CD4-positive, alpha-beta T cell (primary cell): ENCODE results near the gene KSR2. TPM values are rescaled to one million over a fixed set of nuclear protein-coding genes. Genes with fewer than 3 reads are reported as not detected.

Experiments
- ATAC-seq: fragments of 200-7000 bp; cut with Tn5 transposase; one replicate; pipeline ENCODE4 v1.10.0; 2022; ENCODE audit warnings: mild to moderate bottlenecking; ENCODE audit not compliant: poor library complexity
- CTCF ChIA-PET: fragments of 350-600 bp; sonication (Branson Sonifier 250); formaldehyde crosslinking; loops from one replicate; lab custom pipeline; 2021; ENCODE audit warnings: antibody characterized with exemption, inconsistent platforms; lab: Charles Lee
- POLR2A ChIA-PET: fragments of 350-600 bp; sonication (Branson Sonifier 250); formaldehyde crosslinking; loops from one replicate; lab custom pipeline; 2021; ENCODE audit warnings: antibody characterized with exemption, inconsistent platforms; lab: Charles Lee
- DNase-seq, 14 experiments: peaks; one replicate each; pipeline ENCODE4 v3.0.0-alpha.2; 2013 to 2020; ENCODE audit warnings: mixed read lengths in 2 of 14
- H3K27ac ChIP-seq, 2 donors: one replicate each; pipeline versions ENCODE4 v1.5.1 to v1.7.0; 2013; ENCODE audit warnings: low read length in 2 of 2, low read depth in 1 of 2, mild to moderate bottlenecking in 1 of 2
- H3K27me3 ChIP-seq, 2 experiments: 1 replicate in 1 of 2; 2 replicates in 1 of 2; pipeline versions ENCODE4 v1.6.1 to v1.7.0; 2013; ENCODE audit warnings: low read length in 2 of 2, control low read depth in 1 of 2, mild to moderate bottlenecking in 1 of 2, moderate library complexity in 1 of 2; ENCODE audit not compliant: insufficient read depth in 2 of 2, control insufficient read depth in 1 of 2
- H3K36me3 ChIP-seq: one replicate; pipeline ENCODE4 v1.6.1; 2013; ENCODE audit warnings: low read length, control low read depth; ENCODE audit not compliant: insufficient read depth
- H3K4me1 ChIP-seq: one replicate; pipeline ENCODE4 v1.6.1; 2013; ENCODE audit warnings: low read length, control low read depth; ENCODE audit not compliant: insufficient read depth
- H3K4me3 ChIP-seq: one replicate; pipeline ENCODE4 v1.5.1; 2013; ENCODE audit warnings: mild to moderate bottlenecking, low read length, moderate library complexity
- H3K9me3 ChIP-seq, 2 experiments: 1 replicate in 1 of 2; 2 replicates in 1 of 2; pipeline versions ENCODE4 v1.6.1 to v1.7.0; 2013; ENCODE audit warnings: low read length in 2 of 2, mild to moderate bottlenecking in 2 of 2, control low read depth in 1 of 2, moderate library complexity in 1 of 2; ENCODE audit not compliant: control insufficient read depth in 1 of 2, insufficient read depth in 1 of 2
- H3K27ac Mint-ChIP-seq: one replicate; pipeline ENCODE4 v1.8.0; 2020; ENCODE audit warnings: mixed read lengths
- H3K27me3 Mint-ChIP-seq: one replicate; pipeline ENCODE4 v1.8.0; 2021; ENCODE audit warnings: mixed read lengths
- H3K36me3 Mint-ChIP-seq: one replicate; pipeline ENCODE4 v1.8.0; 2021; ENCODE audit warnings: low read depth, mixed read lengths
- H3K4me1 Mint-ChIP-seq: one replicate; pipeline ENCODE4 v1.8.0; 2021; ENCODE audit warnings: low read depth, mixed read lengths
- H3K4me3 Mint-ChIP-seq: one replicate; pipeline ENCODE4 v1.8.0; 2020; ENCODE audit warnings: mild to moderate bottlenecking, mixed read lengths
- H3K9me3 Mint-ChIP-seq: one replicate; pipeline ENCODE4 v1.8.0; 2020; ENCODE audit warnings: mixed read lengths
- CTCF ChIP-seq: fragments of 200-600 bp; IDR thresholded peaks from one replicate; pipeline ENCODE4 v1.8.0; 2022; ENCODE audit warnings: antibody characterized with exemption, mild to moderate bottlenecking
- intact Hi-C, 2 experiments: fragments of 100-400 bp; cut with DNase I in 1 of 2; cut with micrococcal nuclease in 1 of 2; formaldehyde crosslinking; loops; one replicate each; pipeline versions ENCODE4 v1.15.1 to v1.9.0; 2023 to 2025; cut with DNase I, micrococcal nuclease
- total RNA-seq, 174 experiments: library from RNA in 2 of 174; stranded (reverse) in 2 of 174; gene quantifications; one replicate each; pipeline ENCODE4 v1.2.3 and lab custom pipeline; 2021 to 2026

Gene KSR2
- total RNA-seq, 2 experiments from 2014 or later: 0.05 to 0.17 TPM

- H3K27ac Mint-ChIP-seq: no peak overlapping the region
Observed at GRCh38 chr12:117412465-117413188, 556.2 kb downstream of the KSR2 start.

GRCh38 chr12:117409286-117409685 lies 559.5 kb downstream of the KSR2 start:
- ATAC-seq: no peak
- H3K9me3 Mint-ChIP-seq: peaks cover 2% of the 10 kb centered on the region
- Histone ChIP-seq H3K9me3 (peaks cover 0 to 26% of the 10 kb centered on the region in 2 experiments), H3K27me3 (no peaks in the 10 kb centered on the region), H3K4me3 (no peak overlapping the region), H3K27ac (no peak overlapping the region), H3K36me3 (no peaks in the 10 kb centered on the region), H3K4me1 (no peaks in the 10 kb centered on the region)
- ChIA-PET CTCF (no interaction called here), POLR2A (no interaction called here)
- H3K4me3 Mint-ChIP-seq: no peak overlapping the region
- no peaks in the 10 kb centered on the region for H3K4me1 Mint-ChIP-seq
- DNase-seq: no peak
- H3K27ac Mint-ChIP-seq: no peak overlapping the region
- H3K36me3 Mint-ChIP-seq: no peaks in the 10 kb centered on the region
- no peak for TF ChIP-seq CTCF
- intact Hi-C loops: no loop called here
- H3K27me3 Mint-ChIP-seq: peaks cover 13% of the 10 kb centered on the region

More at GRCh38 chr12:117412465-117413188, 556.2 kb downstream of the KSR2 start:
- H3K4me1 Mint-ChIP-seq: no peaks in the 10 kb centered on the region
- POLR2A ChIA-PET: no interaction called here
- no peak overlapping the region for H3K4me3 Mint-ChIP-seq
- H3K27me3 Mint-ChIP-seq: no peaks in the 10 kb centered on the region
- peaks cover 0 to 19% of the 10 kb centered on the region in 2 experiments for H3K9me3 ChIP-seq
- intact Hi-C loops: no loop called here
- ATAC-seq (no peak), DNase-seq (no peak)
- CTCF ChIA-PET: no interaction called here
- no peak overlapping the region for H3K27ac ChIP-seq
- no peak for TF ChIP-seq CTCF
- no peaks in the 10 kb centered on the region for H3K4me1 ChIP-seq
- H3K36me3 ChIP-seq: no peaks in the 10 kb centered on the region
- H3K4me3 ChIP-seq: no peak overlapping the region
- H3K9me3 Mint-ChIP-seq: no peaks in the 10 kb centered on the region
- H3K27me3 ChIP-seq: no peaks in the 10 kb centered on the region
- H3K36me3 Mint-ChIP-seq: no peaks in the 10 kb centered on the region

GRCh38 chr12:117408161-117408791 lies 560.5 kb downstream of the KSR2 start:
- H3K4me3 Mint-ChIP-seq: no peak overlapping the region
- ChIA-PET CTCF (no interaction called here), POLR2A (no interaction called here)
- no peaks in the 10 kb centered on the region for H3K4me1 ChIP-seq
- H3K9me3 Mint-ChIP-seq: peaks cover 4% of the 10 kb centered on the region
- no peaks in the 10 kb centered on the region for H3K27me3 ChIP-seq
- H3K27ac Mint-ChIP-seq: no peak overlapping the region
- H3K27ac ChIP-seq: no peak overlapping the region
- DNase-seq: no peak
- H3K9me3 ChIP-seq: peaks cover 1 to 26% of the 10 kb centered on the region in 2 experiments
- no peaks in the 10 kb centered on the region for H3K36me3 ChIP-seq
- peaks cover 16% of the 10 kb centered on the region for H3K27me3 Mint-ChIP-seq
- TF ChIP-seq CTCF: no peak
- no peak for ATAC-seq
- H3K4me1 Mint-ChIP-seq: no peaks in the 10 kb centered on the region
- no peak overlapping the region for H3K4me3 ChIP-seq
- no peaks in the 10 kb centered on the region for H3K36me3 Mint-ChIP-seq
- intact Hi-C loops: no loop called here
